Measurements from ENCODE around the gene CDKL1.

GRCh38 chr14:50388256-50388931, 8.3 kb downstream of the CDKL1 start:
- TF ChIP-seq CTCF (optimal IDR thresholded peaks at IDR 0.05 in 1 of 3, IDR thresholded peaks at IDR 0.05 in 1 of 3, conservative IDR thresholded peaks at IDR 0.05 in 1 of 3; ENCODE audit: extremely low read depth in 1 of 3, insufficient read depth in 2 of 3, low read length in 3 of 3) (no peak), EZH2 (IDR thresholded peaks at IDR 0.05; ENCODE audit: low read length) (no peak)

All from keratinocyte (primary cell).